Loucy (cell line): ENCODE results near the gene EZR.

Experiments used
- CTCF ChIP-seq: fragments of 200-600 bp; sonication (generic); conservative IDR thresholded peaks from 2 replicates; pipeline ENCODE4 v1.5.1; 2014; ENCODE audit warnings: mild to moderate bottlenecking, antibody characterized with exemption, low read length
- EZH2phosphoT487 ChIP-seq: fragments of 200-600 bp; IDR thresholded peaks from 2 replicates; pipeline ENCODE4 v1.6.1; 2018; ENCODE audit warnings: antibody characterized with exemption, mild to moderate bottlenecking, moderate library complexity, borderline replicate concordance

GRCh38 chr6:158843751-158844683 lies 24.8 kb upstream of the EZR start:
- TF ChIP-seq CTCF (no peak), EZH2phosphoT487 (no peak)
